SHP77 treated with DMSO at 0.1 percent for 48 hours (cell line): ENCODE data around the gene IL17RC.
A peak's percentile ranks its signal among the peaks of the same experiment; 100 is the strongest.
"Not testable (repeated sequence)": the region's sequence is repeated elsewhere in the genome, so short reads cannot be mapped to it uniquely, and the experiment has no call there.

Source experiments
- DNase-seq: peaks from one replicate; lab custom pipeline; 2025; lab: John Stamatoyannopoulos, UW

IL17RC gene

GRCh38 chr3:9916734-9917680 lies at the start of gene IL17RC:
IL17RC (plus strand) TSS chr3:9917098; CDS start chr3:9917316, 218 bp downstream.
- DNase-seq: peak; percentile 37

- DNase-seq: no peak
Observed at GRCh38 chr3:9867106-9867505, 49.8 kb upstream of the IL17RC start.

DNA sequence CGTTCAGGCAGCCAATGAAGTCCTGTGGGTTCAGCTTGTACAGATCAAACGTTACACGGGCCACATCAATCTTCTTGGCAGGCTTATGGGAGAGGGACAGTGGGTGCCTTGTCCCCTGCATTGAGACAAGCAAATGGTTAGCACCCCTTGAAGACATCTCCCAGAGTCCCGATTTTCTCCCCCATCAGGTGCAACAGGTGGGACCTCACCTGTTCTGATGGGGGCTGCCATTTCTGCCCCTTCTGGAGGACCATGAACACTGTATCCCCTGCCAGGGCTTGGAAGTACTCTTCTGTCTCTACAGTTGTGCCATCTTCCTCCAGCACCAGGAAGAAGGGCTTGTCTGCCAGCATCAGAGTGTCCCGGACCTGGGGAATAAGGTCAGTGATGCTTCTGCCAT lies 46.9 kb upstream of the IL17RC start:
- DNase-seq: no peak

- DNase-seq: no peak
Observed at GRCh38 chr3:9870978-9871377, 45.9 kb upstream of the IL17RC start.

DNA sequence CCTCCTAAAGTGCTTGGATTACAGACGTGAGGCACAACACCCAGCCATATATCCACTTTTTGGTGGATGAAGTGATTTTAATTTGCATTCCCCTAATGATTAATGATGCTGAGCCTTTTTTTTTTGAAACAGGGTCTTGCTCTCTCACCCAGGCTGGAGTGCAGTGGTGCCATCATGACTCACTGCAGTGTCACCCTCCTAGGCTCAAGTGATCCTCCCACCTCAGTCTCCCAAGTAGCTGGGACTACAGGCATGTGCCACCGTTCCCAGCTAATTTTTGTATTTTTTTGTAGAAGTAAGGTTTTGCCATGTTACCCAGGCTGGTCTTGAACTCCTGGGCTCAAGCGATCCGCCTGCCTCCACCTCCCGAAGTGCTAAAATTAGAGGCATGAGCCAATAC lies 44.8 kb upstream of the IL17RC start:
- DNase-seq: not testable (repeated sequence)

GRCh38 chr3:9875448-9875847 lies 41.5 kb upstream of the IL17RC start:
- peak; percentile 53 for DNase-seq

DNA sequence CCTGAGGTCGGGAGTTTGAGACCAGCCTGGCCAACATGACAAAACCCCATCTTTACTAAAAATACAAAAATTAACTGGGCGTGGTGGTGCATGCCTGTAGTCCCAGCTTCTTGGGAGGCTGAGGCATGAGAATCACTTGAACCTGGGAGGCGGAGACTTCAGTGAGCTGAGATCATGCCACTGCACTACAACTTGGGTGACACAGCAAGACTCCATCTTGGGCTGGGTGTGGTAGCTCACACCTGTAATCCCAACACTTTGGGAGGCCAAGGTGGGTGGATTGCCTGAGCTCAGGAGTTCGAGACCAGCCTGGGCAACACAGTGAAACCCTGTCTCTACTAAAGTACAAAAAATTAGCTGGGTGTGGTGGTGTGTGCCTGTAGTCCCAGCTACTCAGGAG lies 40.6 kb upstream of the IL17RC start:
- not testable (repeated sequence) for DNase-seq

DNA sequence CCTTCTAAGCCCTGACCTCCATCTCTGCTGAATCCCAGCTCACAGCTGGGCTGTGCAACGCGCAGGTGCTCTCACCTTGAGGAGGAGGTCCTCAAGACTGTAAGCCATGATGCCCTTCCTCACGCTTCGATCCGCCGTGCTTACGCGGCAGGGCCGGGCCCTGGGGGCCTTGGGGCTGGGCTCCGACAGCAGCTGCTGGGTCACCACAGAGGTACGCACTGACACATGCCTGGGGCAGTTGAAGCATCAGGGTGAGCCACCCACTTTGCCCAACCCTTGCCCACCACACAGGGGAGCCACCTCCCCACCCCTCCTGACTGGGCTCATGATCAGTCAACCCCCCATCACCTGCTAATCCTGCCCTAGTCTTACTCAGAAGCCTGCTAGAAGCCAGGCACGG lies 39.9 kb upstream of the IL17RC start:
- DNase-seq: no peak

DNA sequence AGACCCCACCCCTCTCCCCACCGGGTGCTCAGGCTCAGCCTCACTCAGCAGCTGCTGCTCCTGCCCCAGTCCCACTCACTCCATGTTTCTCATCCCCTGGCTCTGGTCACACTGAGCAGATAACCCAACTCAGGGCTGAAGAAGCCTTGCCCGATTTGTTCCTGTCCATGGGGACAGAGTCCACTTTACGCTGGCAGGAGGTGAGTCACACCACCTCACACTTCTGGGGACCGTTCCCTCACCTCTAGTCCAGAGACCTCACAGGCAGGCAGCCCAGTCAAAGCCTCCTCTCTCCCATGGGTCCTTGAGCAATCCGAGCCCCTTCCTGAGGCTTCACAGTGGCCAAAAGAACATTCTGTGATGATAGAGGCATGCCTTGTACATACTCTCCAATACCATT lies 38.2 kb upstream of the IL17RC start:
- DNase-seq: no peak

DNA sequence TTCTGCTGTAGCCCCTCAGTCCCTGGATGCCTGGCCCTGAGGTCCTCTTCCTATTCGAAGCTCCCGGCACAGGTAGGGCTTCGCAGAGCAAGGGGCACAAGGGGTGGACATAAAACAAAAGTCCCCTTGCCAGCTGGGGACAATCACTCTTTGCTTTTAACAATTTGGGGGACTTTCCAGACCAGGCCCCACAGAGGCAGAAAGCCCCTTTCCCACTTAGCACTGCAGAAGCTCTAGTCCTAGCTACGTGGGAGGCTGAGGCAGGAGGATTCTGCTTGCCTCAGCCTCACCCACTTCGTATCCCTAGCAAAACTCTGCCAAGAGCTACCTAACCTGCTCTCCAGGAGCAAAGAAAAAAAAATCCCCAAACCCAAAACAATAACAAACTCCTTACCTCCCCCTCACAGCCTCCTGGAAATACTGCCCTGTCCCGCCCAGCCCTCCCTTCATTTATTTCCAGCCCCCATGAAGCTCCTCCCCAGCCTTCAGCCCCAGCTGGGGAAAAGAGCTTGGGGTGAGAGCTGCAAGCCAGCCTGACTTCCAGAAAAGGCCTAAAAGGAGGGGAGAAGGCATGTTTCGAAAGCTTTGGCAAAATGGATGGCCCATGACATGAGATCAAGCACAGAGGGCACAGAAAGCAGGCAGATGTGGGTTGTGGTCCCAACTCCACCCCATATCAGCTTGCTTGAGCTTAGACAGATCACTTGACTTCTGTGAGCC lies 36.9 kb upstream of the IL17RC start, which contains the start of gene CIDEC:
Gene CIDEC, minus strand, starts transcription at position 424 of the 720 bp plus-strand sequence. CDS start 1,767 bp downstream, outside the sequence.
- no peak for DNase-seq

- DNase-seq: peak; percentile 25
Observed at GRCh38 chr3:9881441-9881840, 35.5 kb upstream of the IL17RC start.

- no peak for DNase-seq
Observed at GRCh38 chr3:9883706-9884554, 33.0 kb upstream of the IL17RC start.

DNA sequence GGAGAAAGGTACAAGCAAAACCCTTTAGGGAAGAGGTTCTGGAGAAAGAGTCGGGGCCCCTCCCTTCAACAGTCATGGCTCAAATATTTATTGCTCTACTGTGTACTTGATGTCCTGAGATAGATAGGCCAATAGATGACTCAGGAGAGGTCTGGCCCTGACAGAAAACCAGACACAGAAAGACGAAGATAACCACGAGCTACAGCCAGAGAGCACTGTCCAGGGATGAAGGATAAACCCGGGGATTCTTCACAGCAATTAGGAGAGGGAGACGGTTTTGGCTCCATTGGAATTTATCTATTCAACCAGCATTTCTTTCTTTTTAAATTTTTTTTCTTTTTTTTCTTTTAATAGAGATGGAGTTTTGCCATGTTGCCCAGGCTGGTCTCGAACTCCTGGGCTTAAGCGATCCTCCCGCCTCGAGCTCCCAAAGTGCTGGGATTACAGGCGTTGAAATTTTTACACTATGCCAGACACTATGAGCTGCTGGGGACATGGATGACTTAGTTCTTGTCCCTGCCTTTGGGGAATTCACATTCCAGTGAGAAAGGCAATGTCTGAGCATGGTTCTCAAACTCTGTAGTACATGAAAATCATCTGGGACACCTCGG lies 32.2 kb upstream of the IL17RC start:
- DNase-seq: no peak

DNA sequence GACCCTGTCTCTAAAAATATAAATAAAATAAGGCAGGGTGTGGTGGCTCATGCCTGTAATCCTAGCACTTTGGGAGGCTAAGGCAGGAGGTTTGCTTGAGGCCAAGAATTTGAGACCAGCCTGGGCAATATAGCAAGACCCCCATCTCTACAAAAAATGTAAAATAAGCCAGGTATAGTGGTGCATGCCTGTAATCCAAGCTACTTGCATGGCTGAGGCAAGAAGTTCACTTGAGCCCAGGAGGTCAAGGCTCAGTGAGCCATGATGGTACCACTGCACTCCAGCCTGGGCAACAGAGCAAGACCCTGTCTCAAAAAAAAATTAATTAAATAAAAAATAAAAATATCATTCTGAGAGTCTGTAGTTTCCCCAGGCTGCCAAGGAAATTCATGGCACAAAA lies 30.6 kb upstream of the IL17RC start:
- no peak for DNase-seq

DNA sequence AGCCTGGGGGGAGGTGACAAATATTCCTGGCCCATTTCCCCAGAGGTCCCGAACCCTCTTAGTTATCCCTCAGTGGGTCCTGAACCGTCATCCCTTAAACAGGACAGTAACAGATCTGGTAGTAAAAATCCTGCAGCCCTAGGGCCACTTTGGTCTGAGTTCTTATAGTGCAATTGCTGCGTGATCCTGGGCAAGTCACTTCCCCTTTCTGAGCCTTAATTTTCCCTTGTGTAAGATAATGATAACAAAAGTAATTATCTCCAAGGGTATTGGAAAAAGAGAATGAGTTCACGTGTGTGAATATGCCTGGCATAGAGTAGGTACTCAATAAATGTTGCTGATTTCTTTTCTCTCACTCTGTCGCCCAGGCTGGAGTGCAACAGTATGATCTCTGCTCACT lies 29.4 kb upstream of the IL17RC start:
- DNase-seq: no peak

GRCh38 chr3:9888540-9888939 lies 28.4 kb upstream of the IL17RC start:
- DNase-seq: no peak

DNA sequence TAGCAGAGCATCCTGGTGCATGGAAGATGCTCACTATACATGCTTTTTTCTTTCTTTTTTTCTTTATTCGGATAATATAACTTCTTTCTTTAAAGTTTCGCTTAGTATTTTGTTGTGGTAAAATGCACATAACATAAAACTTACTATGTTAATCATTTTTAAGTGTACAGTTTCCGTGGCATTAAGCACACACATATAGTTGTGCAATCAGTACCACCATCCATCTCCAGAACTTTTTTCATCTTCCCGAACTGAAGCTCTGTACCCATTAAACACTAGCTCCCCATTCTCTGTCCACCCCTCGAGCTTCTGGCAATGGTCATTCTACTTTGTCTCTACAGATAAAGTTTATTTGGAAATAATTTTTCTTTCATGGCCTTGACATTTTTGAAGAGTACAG lies 27.5 kb upstream of the IL17RC start:
- no peak for DNase-seq

GRCh38 chr3:9890249-9891071 lies 26.4 kb upstream of the IL17RC start, which contains the start of gene JAGN1:
JAGN1 (plus strand) TSS chr3:9890610; CDS start chr3:9890723, 113 bp downstream.
- DNase-seq: peak; percentile 74

DNA sequence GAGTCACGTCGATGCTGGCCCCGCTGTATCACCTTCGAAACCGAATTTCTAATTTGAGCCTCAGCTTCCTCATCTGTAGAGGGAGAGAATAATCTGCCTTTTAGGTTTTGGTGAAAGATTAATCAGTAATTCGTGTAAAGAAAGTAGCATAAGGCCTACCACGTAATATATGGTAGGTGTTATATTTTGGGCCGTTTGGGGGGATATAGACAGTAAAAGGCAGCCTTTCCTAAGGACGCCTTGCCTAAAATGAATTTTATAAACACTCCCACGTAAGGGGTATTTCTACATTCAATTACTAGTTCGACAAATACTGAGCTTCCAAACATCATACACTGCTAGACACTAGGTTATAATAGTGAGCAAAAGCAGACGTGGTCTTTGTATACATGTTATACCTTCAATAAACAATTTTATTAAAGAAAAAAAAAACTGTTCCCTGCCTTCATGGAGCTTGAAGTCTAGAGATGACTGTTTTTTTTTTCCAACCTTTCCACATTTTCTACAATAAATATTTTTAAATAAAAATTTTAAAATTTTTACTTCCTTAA lies 25.8 kb upstream of the IL17RC start:
- DNase-seq: no peak

DNA sequence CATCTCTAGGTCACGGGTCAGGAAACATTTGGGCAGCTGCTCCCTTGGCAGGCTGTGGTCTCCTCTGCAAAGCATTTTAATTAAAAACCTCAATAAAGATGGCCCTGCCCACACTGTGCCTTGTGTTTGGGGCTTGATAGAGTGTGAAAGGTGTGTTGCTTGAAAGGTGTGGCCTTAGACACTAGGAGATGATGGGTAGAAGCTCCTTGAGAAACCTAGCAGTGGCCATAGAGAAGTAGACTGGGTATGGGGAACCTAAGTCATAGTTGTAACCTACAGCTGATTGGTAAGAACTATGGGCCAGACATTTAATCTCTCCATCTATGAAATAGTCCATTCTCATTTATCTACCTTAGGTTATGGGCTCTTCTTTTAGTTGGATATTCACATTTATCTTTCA lies 23.2 kb upstream of the IL17RC start:
- no peak for DNase-seq
